HG02571 (cell line): ENCODE data around the gene NCOA3.

Source experiments
- ATAC-seq: cut with Tn5 transposase; IDR thresholded peaks from one replicate; pipeline ENCODE4 v1.9.1; 2021; ENCODE audit warnings: mild to moderate bottlenecking, moderate library complexity; ENCODE audit not compliant: unreplicated experiment

Gene NCOA3

DNA sequence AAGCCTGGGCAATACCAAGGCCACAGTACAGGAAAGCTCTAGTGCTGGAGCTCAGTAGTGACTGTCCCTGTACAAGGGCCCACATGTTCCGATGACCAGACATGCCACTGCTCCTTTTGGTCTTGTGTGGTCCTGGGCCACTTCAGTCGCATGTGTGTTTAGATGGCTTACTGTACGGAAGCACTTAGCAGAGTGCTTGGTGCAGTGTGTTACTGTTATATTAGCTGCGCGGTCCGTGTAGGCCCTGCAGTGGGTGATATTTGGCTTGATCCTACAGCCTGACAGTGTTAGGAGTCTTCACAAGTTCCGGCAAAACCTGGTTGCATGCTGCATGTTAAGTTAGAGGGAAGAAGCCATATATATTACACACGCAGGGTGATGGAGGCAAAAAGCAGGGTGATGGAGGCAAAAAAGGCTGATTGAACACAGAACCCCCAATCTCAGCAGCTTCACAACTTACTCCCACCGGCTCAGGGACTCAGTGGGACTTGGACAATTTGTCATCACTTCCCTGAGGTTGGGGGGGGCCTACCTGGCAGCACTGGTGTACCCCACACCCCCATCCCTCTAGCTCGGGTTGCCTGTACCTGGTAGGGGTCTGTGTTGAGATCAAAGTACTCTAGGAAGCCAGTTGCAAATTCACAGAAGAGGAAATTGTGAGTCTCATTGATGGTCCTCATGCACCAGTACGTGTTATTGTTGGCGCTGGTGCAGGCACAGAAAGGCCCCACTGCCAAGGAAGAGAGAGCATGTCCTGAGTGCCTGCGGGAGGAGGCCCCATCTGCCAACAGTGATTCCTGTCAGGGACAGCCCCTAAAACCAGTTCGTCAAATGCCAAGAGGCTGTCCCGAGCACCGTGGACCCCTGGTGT, 161.0 kb downstream of the NCOA3 start:
- ATAC-seq = no peak

DNA sequence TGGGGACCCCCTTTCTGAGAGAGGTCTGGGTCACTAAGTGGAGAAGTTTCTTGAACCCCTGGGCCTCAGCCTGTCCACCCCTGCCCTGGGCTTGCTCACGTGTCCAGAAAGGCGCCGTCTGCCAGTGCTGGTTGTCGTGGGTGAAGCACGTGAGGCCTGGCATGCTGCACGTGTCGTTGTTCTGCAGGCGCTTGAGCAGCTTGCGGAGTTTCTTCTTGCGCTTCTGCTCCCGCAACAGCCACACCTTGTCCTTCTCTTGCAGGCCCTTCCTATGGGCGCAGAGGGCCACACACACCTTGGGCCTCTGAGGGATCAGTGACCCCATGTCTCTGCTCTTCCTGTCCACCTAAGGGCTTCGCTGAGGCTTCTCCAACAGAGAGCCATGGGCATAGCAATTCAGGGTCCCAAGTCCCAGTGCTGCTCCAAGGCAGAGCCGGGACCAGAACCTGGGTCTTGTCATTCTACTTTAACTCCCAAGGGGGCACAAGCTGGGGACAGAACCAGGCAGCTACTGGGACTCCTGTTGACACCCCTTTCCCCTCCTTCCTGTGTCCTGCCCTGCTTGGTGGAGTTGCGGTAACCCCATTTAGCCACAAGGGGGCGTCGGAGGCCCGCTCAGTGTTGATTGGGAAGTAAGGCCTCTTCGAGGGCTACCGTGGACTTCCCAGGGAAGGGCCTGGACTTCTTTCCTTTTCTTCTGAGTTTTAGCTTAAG, 161.8 kb downstream of the NCOA3 start:
- no peak for ATAC-seq

DNA sequence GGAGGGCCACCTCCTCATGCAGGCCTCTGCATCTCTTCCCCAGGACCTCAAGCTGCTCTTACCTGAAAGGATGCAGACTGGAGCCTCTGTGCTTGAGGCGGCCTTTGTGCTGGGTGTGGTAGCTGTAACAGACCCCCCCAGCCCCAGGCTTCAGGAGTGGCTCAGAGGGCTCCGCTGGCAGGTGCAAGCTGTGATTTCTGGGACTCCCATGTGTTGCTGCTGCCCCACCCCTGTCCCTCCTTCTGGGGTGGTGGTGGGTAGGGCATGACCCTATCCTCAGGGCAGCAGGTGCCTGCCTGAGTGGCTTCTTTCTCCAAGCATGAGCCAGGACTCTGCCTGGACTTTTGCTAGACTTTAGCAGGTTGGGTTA, 162.4 kb downstream of the NCOA3 start:
- ATAC-seq = no peak

DNA sequence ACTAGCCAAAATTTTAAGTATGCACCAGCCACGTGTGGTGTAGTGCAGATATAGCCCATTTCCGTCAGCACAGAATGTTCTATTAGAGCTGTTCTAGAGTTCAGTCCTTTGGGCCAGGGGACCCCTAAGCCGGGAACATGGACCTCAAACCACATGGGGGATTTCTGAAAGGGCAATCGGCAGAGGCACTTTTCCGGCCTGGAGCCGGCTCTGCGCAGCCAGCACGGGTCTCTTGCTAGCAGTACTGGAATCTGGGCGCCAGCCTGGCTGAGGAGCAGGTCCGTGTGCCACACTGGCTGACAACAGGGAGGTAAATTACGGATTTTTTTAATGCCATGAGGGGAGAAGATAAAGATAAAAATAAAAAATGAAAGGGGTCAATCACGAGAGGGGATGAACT, 163.1 kb downstream of the NCOA3 start:
- ATAC-seq = no peak

DNA sequence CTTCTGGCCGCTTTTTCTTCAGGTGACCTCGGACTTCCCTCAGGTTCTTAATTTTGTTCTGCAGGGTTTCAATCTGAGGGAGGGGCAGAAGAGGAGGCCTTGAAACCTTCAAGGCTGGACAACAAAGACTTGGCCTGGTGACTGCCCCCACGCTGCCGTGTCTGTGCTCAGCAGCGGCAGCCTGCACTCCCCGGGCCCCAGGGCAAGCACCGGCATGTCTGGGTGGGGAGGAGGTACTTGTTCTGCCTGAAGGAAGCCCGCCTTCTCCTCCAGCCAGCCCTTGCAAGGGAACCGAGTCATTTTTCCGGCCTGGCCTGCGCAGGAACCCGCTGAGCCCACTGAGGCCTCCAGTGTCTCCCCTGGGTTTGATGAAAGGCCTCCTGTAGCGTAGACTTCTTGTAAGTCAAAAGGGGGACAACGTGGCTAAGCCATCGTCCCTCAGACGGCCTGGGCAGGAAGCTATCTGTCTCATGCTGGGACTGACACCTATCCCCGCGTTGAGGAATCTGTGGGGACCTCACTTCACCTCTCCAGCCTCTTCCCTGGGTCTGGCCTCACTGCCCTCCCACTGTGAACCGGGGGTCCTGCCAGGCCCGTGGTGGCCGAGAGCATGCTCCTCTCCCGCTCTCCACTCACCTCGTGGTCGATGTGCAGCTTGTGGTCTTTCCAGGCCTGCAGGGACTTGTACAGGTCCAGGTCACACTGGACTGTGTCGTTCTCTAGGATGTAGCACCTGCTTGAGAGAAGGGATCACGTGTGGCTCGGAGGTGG, 163.7 kb downstream of the NCOA3 start:
- no peak for ATAC-seq

DNA sequence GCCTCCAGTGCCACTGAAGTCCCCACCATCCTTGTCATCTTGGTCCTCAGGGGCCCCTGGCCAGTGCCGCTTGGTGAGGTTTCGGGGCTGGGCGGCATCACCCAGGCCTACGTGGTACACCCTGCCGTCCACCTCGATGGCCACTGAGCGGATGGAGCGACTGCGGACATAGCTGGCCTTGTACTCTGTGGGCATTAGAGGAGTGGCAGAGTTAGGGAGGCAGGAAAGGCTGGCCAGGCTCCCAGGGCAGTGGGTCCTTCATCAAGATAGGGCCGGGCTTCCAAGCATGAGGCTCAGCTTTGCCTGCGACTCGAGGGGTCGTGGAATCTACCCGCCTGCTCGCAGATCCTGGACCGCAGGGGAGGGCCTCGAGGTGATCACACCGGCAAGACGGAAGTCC, 164.6 kb downstream of the NCOA3 start:
- no peak for ATAC-seq

DNA sequence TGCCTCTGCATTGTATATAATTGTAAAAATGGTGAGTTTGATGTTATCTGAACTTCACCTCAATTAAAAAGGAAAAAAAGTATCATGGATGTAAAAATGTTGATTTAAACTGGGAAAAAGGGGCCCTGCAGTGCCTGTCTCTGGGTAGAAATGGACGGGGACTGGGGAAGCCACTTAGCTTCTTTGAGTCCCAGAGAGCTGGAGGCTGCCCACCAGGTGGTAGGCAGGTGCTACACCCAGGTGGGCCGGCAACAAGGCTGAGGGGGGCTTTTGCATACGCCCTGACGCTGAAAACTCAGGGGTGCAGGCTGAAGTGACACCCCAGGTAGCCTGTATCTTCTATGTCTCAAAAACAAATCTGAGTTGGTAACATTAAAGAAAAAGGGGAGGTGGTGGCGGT, 165.4 kb downstream of the NCOA3 start:
- no peak for ATAC-seq

DNA sequence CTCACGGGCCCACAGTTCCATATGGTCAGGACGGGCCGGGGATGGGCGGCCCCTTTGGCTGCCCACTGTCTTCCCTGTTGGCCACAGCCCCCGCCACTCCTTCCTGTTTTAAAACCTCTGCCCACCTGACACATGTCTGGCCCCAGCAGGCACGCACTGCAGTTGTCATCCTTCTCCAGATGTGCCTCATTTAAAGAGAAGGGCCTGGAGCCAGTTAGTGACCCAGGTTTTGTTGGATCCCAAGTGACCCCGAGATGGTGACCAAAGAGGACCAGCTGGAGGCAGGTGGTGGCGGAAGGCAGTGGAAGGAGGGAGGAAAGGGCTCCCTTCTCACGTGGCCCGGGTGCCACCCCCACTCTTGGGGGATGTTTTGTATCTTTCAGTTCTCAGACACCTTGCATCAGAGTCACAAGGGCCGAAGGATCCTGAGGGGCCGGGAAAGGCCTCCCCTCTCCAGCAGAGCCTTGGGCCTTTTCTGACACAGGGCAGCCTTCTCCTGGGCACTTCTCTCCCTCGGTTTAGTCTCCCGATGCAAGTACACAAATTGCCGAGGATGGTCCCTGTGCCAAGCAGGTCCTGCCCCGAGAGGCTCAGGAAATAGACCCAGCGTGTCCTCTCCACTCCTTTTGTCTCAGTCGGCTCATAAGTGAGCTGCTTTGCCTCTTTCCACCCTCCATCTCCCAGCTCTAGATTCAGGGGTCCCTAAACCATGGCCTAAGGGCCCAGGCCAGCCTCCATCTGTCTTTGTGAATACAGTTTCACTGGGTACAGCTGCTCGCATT, 166.0 kb downstream of the NCOA3 start:
- no peak for ATAC-seq

DNA sequence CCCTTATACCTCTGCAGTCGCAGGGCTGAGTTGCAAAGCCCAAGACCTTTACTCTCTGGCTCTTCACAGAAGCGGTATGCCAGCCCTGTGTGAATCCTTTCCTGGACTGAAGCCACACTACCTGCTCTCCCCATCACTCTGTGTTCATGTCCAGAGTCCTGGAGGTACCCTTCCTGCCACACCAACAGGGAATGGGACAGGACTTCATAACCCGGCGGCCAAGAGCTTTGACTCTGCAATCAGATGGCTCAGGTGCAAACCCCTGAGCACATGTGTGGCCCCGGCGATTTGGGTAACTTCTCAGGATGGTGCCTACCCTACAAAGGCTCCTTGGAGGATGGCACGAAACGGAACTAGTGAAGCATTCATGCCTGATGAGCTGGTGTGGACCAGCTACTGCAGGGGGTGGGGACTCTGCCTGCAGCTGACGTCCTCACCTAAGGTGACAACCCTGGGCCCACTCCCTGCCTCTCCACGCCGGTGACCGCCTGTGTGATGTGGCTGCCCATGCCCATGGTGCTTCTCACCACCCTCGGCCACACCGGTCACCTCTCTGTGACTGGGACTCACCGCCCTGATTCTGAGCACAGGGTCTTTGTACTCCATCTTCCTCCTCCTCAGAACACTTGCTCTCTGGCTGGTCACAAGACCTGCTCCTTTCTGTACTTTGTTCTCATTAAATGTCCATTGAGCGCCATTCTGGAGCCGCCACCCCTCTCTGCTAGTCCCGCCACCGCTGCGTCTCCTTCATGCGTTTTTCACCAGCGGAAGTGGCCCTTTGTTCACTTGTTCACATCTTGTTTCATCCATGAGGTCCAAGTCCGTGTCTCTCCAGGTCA, 166.8 kb downstream of the NCOA3 start:
- ATAC-seq = no peak

DNA sequence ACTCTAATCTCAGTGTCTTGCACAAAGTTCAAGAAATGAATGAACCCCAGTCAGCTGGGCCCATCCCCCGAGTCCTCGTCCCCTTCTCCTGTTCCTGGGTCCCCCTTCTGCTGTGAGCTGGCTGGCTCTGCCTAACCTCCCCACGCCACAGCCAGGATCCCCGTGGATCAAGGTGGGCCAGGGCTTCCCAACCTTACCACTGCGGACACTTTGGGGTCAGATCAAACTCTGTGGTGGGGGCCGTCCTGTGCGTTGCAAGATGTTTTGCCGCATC, 167.4 kb downstream of the NCOA3 start:
- ATAC-seq = no peak

DNA sequence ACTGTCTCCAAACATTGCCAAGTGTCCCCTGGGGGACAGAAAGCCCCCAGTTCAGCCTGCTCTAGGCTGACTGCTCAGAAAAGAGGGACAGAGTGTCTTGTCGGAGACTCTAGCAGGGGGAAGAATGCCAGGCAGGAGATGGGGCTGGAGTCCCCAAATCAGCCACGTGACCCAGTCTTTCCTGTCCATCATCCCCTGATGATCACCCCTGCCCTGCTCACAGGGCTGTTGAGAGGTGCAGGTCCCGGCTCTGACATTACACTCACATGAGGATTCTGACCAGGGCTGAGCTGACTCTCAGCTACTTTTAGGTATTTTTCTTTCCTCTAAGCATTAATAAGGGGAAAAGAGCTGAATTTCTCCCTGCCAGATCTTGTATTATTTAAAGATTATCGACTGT, 167.8 kb downstream of the NCOA3 start:
- no peak for ATAC-seq

DNA sequence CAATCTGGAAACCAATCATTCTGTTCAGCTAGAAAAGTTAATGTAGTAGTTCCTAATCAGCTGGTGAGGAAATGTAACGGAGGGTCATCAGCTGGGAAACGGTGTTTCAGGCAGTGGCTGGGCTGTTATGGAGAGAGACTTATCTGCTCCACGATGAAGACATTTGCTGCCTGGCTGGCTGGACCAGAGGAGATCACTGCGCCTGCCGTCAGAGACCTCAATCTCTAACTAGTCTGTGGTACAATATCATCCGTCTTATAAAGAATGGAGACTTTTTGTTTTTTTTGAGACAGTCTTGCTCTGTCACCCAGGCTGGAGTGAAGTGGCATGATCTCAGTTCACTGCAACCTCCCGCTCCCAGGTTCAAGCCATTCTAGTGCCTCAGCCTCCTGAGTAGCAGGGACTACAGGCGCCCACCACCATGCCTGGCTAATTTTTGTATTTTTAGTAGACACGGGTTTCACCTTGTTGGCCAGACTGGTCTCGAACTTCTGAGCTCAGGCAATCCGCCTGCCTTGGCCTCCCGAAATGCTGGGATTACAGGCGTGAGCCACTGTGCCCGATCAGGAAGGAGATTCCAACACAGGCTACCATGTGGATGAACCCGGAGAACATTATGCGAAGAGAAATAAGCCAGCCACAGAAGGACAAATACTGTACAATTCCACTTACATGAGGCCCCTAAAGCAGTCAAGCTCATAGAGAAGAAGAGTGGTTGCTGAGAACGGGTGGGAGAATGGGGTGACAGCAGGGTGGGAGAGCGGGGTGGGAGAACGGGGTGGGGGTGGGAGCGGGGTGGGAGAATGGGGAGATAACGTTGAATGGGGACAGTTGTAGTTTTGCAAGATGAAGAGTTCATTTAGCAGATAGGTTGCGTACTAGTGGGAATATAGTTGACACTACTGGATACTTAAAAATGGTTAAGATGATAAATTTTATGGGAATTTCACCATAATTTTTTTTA, 168.5 kb downstream of the NCOA3 start:
- no peak for ATAC-seq

DNA sequence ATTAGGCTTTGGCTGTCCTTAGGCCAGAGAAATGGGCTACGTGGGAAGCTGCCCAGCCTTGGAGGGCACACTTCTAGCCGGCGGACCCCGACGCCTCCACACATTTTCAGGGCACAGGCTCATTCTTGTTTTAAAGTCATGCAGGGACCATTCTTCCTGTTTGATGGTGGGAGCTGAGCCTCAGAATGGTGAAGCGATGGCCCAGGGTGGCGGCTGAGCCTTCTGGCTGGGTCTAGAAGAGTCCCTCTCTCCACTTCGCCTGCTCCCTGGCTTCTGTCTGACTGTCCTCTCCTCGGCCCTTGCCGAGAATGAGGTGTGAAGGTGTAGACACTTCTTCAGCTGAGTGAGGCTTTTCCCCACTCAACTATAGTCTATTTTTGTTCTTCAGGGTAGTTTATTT, 169.2 kb downstream of the NCOA3 start:
- no peak for ATAC-seq

DNA sequence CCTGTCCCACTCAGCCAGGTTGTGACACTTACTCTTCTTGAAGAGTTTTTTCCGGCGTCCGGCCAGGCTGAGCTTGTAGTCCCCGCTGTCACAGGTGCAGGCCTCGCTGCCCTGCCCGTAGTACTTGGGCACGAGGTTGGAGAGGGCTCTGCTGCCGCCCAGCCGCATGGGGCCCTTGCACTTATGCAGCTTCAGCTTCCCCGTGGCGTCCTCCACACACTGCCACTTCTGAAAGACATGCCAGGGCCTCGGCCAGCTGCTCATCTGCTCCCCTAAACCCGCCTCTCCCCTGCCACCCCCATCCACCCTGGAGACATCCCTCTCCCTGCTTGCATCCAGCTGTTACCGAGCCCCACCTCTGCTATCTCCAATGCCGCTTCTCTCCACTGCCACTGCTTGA, 170.5 kb downstream of the NCOA3 start:
- ATAC-seq = no peak

DNA sequence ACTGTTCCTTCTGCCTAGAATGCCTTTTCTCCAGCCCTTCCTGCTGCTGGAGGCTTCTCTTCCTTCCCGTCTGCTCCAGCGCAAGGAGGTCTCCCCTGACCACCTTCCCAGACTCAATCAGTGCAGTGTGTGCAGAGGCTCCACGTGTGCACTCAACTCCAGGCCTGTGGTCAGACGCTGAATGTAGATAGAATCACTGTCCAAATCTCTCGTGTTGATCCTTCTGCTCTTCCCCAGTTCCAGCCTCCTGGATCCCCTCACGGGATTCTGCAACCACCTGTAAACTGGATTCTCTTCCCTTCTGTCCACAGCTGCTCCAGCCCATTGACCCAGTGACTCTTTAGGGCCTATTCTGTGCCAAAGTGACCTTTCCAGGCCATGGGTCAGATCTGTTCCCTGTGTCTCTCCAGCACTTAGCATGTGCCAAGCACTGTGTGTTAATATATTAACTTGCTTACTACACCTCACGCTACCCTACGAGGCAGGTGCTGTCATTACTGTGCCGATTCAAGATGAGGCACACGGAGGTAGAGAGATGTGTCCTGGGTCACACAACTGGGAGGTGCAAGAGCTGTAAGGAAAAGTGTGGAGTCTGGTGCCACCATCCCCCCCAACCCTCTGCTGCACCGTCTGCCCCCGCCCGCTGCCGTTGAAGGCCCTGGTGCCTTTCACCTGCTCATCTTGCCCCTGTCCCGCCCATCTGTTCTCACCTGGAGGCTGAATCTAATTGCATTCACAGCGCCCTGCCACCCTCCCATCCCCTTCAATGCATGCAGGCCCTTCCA, 171.4 kb downstream of the NCOA3 start:
- no peak for ATAC-seq

DNA sequence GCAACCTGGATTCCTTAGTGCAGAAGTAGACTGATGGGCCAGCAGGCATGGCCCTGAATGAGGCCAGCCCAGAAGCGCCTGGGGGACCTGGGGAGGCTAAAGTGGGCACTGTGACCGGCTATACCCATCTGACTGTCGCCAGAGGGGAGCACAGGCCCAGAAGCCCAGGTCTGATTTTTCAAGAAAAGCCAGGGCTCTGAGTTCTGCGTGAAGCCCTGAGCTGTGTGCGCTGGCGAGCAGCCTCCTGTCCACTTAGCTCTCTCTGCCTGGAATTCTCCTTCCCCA, 171.9 kb downstream of the NCOA3 start:
- ATAC-seq = no peak

DNA sequence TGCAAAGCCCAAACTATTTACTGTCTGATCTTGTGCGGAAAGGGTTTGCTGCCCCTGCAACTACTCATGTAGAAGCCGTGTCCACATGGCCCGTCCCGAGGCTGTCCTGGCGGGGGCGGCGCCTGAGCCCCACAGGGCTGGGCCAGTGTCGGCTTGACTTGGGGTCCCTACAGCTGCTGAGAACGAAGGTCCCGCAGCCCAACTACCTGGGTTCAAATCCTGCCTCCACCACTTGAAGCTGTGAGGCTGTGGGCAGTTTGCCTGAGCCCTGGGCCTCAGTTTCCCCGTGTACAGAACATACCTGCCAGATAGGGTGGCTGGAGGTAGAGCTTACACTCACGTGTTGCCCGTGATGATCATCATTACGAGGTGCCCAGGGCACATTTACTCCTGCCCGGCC, 172.5 kb downstream of the NCOA3 start:
- ATAC-seq = no peak

DNA sequence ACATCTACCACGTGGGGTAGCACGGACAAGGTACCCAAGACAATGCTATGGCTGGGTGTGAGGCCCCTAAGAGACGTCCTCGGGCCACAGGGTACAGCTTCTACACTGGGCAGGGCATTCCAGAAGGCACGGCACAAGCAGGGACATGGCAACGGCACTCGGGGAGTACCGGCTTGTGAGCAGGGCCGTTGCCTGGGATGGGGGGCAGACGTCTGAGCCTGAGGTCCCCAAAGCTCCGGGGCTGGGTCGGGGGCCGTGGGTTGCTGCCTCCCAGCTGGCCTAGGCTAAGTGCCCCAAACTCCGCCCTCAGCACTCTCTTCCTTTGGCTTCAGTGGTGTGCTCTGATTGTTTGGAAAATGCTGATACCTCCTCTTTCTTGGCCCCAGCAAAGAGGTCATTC, 173.0 kb downstream of the NCOA3 start:
- no peak for ATAC-seq
